Heart left ventricle (tissue), 13 donors: ENCODE measurements around the gene HSFX3.

Source experiments
- POLR2A ChIP-seq, 2 donors: fragments of 450-650 bp; IDR thresholded peaks; one replicate each; pipeline ENCODE4 v1.6.1; 2017; ENCODE audit warnings: antibody characterized with exemption in 2 of 2, mild to moderate bottlenecking in 2 of 2, moderate library complexity in 2 of 2
- TF ChIP-seq, protein P1 (sequence below), 12 donors: fragments of 200-600 bp; sonication (generic) in 4 of 12; IDR thresholded peaks; one replicate each; pipeline versions ENCODE4 v1.5.0 to v1.8.0; 2018 to 2022; ENCODE audit warnings: antibody characterized with exemption in 12 of 12, mild to moderate bottlenecking in 5 of 12
- donor health status: ischemic (EF 13 %, LVEDD 7.1; RV severe dilation, severe dysfunction).
- donor health status: DM: no; HTN: yes; CAD: no.
- donor health status: DM: no; HTN: no; CAD: no.
- donor health status: ischemic (EF 25% LVEDD 6.9; RV normal size, moderate dysfunction).
- donor health status: ischemic (EF 25% LVEDD 5.7; RV mildly dilated, moderate dysfunction).
- donor health status: ischemic (EF 35%, LVEDD 5.7; RV mildly dilated, moderate dysfunction).
- donor health status: nonischemic (EF 11% LVEDD 7.7; RV severe dilation, severe dysfunction).
- donor health status: DM: yes; HTN: yes; CAD: no.
- donor health status: PGD.
- donor health status: ischemic (EF 29% LVEDD 5.4; RV normal size, mild dysfunction).
- donor health status: nonischemic (EF 23%, LVEDD 6.1; RV moderate dilation, normal function).

GRCh38 chrX:149512225-149512885, 37.4 kb downstream of the HSFX3 start:
- TF ChIP-seq, protein P1, sequence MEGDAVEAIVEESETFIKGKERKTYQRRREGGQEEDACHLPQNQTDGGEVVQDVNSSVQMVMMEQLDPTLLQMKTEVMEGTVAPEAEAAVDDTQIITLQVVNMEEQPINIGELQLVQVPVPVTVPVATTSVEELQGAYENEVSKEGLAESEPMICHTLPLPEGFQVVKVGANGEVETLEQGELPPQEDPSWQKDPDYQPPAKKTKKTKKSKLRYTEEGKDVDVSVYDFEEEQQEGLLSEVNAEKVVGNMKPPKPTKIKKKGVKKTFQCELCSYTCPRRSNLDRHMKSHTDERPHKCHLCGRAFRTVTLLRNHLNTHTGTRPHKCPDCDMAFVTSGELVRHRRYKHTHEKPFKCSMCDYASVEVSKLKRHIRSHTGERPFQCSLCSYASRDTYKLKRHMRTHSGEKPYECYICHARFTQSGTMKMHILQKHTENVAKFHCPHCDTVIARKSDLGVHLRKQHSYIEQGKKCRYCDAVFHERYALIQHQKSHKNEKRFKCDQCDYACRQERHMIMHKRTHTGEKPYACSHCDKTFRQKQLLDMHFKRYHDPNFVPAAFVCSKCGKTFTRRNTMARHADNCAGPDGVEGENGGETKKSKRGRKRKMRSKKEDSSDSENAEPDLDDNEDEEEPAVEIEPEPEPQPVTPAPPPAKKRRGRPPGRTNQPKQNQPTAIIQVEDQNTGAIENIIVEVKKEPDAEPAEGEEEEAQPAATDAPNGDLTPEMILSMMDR (IDR thresholded peaks at IDR 0.05): peak; percentile 40 to 61 (median 50)
- no peak for TF ChIP-seq POLR2A (IDR thresholded peaks at IDR 0.05)
